GM18508 (cell line): ENCODE results near the gene NBPF6.
"Not testable (repeated sequence)": the region's sequence is repeated elsewhere in the genome, so short reads cannot be mapped to it uniquely, and the experiment has no call there.

Source experiments
- ATAC-seq: cut with Tn5 transposase; IDR thresholded peaks from one replicate; pipeline ENCODE4 v1.9.1; 2021; ENCODE audit warnings: moderate number of reproducible peaks; ENCODE audit not compliant: insufficient read depth, unreplicated experiment

NBPF6 gene

DNA sequence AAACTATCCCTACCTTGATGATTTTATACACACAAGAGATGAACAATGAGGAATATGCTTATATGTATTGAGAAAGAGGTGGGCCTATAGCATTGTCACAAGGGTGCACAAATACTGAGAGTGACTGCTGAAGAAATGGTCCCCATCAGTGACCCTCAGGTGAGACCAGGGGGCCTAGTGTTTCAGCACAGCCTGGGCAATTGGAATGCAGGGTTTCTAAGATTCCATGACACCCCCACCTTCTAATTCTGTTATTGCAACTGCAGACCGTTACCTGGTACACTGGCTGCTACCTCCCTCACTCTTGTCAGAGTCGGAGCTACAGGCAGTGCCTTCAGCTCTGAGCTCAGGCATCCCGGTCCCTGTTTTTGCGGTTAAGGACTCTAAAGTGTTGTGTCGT, at the start of gene NBPF6:
Gene NBPF6, plus strand, starts transcription at position 301 of the 400 bp plus-strand sequence. CDS start 259 bp downstream, outside the sequence.
- not testable (repeated sequence) for ATAC-seq

GRCh38 chr1:108411098-108411833, 38.9 kb upstream of the NBPF6 start:
- not testable (repeated sequence) for ATAC-seq

- ATAC-seq = not testable (repeated sequence)
These were observed 30.0 kb upstream of the NBPF6 start for GRCh38 chr1:108420129-108420528.

DNA sequence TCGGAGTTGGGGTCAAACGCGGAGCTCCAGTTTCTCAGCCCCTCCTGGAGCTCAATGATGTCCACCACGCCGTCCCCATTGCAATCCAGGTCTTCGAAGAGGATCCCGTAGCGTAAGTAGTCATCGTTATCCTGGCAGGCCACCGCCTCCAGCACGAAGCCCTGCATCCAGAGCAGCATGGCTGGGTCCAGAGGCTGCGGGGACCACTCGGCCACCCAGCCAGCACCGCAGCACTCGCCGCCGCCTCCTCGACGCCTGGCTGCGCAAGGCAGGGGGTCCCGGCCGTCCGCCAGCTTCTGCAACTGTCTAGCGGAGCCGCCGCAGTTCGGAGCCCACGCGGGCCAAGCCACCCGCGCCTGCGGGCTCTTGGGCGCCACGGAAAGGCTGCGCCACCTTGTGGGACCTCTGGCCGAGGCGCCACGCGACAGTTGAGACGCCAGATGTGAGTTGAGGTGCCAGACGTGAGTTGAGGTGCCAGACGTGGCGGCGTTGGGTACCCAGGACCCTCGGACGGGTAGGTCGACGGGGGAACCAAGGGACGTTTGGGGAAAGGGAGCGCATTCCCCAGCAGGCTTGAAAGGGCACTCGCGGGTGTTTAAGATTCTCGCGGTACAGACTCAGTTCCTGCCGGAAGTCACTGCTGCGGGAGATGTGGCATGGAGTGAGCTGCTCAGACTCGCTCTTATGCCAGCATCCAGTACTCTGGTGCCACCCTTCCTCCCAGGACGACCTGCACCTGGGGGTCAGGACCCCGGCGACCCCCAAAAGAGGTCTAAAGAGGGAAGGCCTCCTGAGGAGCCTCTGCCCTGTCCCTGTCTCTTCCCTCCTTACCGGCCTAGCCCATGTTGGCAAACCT, 28.9 kb upstream of the NBPF6 start:
- ATAC-seq = not testable (repeated sequence)

- not testable (repeated sequence) for ATAC-seq
These were observed 23.3 kb upstream of the NBPF6 start for GRCh38 chr1:108426877-108427276.

- ATAC-seq = not testable (repeated sequence)
These were observed 18.1 kb upstream of the NBPF6 start for GRCh38 chr1:108432002-108432401.

DNA sequence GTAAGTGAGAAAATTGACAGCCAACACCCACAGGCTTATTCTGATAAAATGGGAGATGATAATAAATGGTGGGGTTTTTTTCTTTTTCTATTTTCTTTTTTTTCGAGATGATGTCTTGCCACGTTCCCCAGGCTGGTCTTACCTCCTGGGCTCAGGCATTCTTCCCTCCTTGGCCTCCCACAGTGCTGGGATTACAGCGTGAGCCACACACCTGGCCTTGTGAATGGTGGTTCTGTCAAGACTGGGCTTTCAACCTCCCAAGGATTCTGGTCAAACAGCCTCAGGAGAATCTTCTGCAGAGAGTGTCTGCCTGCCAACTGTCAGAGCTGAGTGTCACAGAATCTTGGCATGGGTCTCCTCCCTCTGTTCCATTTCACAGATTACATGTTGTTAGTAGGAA, 16.7 kb upstream of the NBPF6 start:
- not testable (repeated sequence) for ATAC-seq

GRCh38 chr1:108438536-108438935, 11.6 kb upstream of the NBPF6 start:
- ATAC-seq = peak; percentile 79

GRCh38 chr1:108454521-108454920, 4.4 kb downstream of the NBPF6 start:
- ATAC-seq = not testable (repeated sequence)

GRCh38 chr1:108458661-108459060, 8.5 kb downstream of the NBPF6 start:
- not testable (repeated sequence) for ATAC-seq

GRCh38 chr1:108461758-108462157, 11.6 kb downstream of the NBPF6 start:
- ATAC-seq = not testable (repeated sequence)

- not testable (repeated sequence) for ATAC-seq
These were observed 13.8 kb downstream of the NBPF6 start for GRCh38 chr1:108463962-108464361.

GRCh38 chr1:108466166-108466565, 16.0 kb downstream of the NBPF6 start:
- not testable (repeated sequence) for ATAC-seq

GRCh38 chr1:108467155-108467554, 17.0 kb downstream of the NBPF6 start:
- ATAC-seq = not testable (repeated sequence)

DNA sequence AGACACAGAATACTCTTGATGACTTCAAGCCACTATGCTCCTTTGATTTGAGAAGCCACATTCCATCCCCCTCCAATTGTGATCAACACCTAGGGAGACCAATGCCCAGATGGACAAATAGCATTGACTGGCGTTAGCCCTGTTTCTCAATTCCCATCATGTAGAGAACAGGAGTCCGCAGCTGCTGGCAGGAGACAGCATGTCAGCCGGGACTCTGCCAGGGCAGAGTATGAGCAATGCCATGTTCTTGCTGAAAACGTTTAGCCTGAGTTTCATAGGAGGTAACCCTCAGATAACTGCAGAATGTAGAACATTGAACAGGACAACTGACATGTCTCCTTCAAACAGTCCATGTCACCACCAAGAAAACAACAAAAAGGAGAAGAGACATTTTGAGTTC, 20.6 kb downstream of the NBPF6 start:
- not testable (repeated sequence) for ATAC-seq

DNA sequence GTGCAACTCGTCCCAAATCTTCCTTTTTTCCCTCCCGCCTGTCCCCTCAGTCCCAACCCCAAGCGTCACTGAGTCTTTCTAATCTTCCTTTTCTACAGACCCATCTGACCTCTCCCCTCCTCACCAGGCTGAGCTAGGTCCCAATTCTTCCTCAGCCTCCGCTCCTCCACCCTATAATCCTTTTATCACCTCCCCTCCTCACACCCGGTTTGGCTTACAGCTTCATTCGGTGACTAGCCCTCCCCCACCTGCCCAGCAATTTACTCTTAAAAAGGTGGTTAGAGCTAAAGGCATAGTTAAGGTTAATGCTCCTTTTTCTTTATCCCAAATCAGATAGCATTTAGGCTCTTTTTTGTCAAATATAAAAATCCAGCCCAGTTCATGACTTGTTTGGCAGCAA, 24.4 kb downstream of the NBPF6 start:
- ATAC-seq = not testable (repeated sequence)

GRCh38 chr1:108478429-108479015, 28.4 kb downstream of the NBPF6 start:
- no peak for ATAC-seq

DNA sequence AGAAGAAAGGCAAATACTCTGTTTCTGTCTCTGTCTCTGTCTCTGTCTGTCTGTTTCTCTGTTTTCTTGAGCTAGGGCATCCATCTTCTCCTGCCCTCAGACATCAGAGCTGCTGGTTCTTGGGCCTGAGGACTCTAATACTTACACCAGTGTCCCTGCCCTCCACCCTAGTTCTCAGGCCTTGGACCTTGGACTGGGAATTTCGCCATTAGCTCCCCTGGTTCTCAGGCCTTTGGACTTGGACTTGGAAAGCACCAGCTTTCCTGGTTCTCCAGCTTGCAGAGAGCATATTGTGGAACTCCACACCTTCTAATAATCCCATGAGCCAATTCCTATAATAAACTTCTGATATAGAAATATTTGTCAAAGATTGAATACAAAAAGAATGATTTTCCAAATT, 32.6 kb downstream of the NBPF6 start:
- ATAC-seq = no peak

GRCh38 chr1:108485990-108486389, 35.8 kb downstream of the NBPF6 start:
- not testable (repeated sequence) for ATAC-seq

DNA sequence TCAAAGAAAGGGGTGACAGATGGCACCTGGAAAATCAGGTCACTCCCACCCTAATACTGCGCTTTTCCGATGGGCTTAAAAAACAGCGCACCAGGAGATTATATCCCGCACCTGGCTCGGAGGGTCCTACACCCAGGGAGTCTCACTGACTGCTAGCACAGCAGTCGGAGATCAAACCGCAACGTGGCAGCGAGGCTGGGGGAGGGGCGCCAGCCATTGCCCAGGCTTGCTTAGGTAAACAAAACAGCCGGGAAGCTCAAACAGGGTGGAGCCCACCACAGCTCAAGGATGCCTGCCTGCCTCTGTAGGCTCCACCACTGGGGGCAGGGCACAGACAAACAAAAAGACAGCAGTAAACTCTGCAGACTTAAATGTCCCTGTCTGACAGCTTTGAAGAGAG, 36.6 kb downstream of the NBPF6 start:
- ATAC-seq = not testable (repeated sequence)

GRCh38 chr1:108495008-108495407, 44.9 kb downstream of the NBPF6 start:
- not testable (repeated sequence) for ATAC-seq
